ENCODE data around the gene CLK3.

GRCh38 chr15:74641151-74641550 is 25.5 kb downstream of the CLK3 start:
- TF ChIP-seq, protein P1, sequence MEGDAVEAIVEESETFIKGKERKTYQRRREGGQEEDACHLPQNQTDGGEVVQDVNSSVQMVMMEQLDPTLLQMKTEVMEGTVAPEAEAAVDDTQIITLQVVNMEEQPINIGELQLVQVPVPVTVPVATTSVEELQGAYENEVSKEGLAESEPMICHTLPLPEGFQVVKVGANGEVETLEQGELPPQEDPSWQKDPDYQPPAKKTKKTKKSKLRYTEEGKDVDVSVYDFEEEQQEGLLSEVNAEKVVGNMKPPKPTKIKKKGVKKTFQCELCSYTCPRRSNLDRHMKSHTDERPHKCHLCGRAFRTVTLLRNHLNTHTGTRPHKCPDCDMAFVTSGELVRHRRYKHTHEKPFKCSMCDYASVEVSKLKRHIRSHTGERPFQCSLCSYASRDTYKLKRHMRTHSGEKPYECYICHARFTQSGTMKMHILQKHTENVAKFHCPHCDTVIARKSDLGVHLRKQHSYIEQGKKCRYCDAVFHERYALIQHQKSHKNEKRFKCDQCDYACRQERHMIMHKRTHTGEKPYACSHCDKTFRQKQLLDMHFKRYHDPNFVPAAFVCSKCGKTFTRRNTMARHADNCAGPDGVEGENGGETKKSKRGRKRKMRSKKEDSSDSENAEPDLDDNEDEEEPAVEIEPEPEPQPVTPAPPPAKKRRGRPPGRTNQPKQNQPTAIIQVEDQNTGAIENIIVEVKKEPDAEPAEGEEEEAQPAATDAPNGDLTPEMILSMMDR (conservative IDR thresholded peaks at IDR 0.05; ENCODE audit: low read depth, low read length), result no peak
- no peak for TF ChIP-seq EZH2phosphoT487 (IDR thresholded peaks at IDR 0.05; ENCODE audit: borderline replicate concordance, low read length)
